GM19035 (cell line): Measurements from ENCODE around the gene KNSTRN.

ENCODE experiments used
- ATAC-seq: cut with Tn5 transposase; IDR thresholded peaks from one replicate; pipeline ENCODE4 v1.9.1; 2021; ENCODE audit not compliant: unreplicated experiment

The KNSTRN gene

DNA sequence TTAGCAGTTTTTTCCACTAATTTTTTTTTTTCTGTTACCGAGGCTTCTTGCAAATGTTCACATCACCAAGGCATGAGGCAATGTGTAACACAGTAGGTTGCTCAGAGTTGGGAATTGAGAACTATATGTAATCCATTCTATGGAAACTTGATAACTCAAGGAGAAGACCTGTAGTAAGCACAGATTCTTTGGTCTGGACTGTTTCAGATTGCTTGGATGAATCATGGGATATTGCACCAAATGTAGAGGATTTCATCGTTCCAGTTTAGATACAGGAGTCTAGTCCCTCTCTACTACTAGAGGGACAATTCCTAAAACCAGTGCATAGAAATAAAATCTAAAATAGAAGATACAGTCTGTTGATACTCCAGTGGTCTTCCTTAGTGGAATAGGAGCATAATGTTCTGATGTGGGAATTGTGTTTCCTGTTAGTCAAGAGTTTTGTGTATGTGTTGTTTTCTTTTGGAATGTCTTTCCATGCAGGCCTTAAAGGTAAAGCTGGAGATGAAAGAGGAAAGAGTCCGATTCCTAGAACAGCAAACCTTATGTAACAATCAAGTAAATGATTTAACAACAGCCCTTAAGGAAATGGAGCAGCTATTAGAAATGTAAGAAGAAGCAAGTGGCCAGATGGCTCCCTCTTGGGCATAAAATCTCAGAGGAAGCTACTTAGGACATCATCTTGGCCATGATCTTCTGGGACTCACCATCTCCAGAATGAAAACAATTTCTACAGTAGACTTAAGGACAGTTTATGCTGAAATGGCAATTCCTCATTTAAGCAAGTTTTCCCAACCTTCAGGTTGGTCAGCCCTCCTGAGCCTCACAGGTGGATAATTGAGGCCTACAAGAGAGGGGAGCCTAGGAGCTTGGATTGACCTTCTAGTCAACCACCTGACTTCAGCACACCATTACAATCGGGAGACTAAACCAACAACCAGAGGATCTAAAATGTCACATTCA, 10.7 kb downstream of the KNSTRN start:
- ATAC-seq, result no peak

DNA sequence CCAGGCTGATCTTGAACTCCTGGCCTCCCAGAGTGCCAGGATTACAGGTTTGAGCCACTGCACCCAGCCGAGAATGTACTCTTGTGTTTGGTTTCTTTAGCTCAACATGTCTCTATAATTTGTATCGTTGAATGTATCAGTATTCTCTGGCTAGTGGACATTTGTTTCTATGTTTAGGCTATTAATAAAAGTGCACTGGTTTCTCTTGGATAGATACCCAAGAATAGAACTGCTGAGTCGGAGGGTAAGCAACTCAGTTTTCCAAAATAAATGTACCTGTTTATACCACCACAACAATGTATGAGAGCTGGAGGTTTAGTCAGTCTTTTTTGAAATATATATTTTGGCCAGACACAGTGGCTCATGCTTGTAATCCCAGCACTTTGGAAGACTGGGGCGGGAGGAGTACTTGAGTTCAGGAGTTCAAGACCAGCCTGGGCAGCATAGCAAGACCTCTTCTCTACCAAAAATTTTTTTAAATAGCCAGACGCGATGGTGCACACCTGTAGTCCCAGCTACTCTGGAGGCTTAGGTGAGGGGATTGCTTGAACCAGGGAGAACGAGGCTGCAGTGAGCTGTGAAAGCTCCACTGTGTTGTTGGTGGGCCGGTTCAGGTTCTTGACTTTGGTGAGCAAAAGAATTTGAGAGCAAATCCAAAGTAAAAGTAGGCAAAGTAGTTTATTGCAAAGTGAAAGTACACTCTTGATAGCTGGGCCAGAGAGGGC, 15.3 kb downstream of the KNSTRN start:
- ATAC-seq, result no peak

DNA sequence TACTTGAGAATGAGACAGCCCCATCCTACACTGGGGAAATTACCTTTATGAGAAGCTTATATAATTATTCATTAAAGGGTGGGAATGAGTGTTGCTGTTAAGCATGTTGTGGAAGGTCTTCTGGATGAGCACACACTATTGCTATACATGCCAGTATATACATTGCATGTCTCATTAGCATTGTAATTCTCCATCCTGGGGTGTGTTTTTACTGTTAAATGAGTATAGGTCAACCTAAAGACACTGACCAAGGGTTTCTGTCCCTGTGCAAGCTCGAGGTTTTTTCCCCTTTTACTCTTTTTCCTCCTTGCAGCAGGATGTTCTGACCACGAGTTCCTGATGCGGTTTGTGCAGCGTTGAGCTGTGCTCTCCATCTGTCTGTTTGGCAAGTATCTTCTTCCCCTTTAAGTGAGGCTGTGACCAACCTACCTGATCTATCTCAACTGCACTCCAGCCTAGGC, 15.9 kb downstream of the KNSTRN start:
- ATAC-seq, result peak; percentile 73

DNA sequence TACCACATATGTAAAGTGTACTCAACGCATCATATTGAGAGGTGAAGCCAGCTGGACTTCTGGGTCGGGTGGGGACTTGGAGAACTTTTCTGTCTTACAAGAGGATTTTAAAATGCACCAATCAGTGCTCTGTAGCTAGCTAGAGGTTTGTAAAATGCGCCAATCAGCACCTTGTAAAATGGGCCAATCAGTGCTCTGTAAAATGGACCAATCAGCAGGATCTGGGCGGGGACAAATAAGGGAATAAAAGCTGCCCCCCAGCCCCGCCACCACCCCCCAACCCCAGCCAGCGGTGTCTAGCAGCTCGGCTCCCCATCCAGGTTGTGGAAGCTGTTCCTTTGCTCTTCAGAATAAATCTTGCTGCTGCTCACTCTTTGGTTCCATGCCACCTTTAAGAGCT, 16.8 kb downstream of the KNSTRN start:
- no peak for ATAC-seq

DNA sequence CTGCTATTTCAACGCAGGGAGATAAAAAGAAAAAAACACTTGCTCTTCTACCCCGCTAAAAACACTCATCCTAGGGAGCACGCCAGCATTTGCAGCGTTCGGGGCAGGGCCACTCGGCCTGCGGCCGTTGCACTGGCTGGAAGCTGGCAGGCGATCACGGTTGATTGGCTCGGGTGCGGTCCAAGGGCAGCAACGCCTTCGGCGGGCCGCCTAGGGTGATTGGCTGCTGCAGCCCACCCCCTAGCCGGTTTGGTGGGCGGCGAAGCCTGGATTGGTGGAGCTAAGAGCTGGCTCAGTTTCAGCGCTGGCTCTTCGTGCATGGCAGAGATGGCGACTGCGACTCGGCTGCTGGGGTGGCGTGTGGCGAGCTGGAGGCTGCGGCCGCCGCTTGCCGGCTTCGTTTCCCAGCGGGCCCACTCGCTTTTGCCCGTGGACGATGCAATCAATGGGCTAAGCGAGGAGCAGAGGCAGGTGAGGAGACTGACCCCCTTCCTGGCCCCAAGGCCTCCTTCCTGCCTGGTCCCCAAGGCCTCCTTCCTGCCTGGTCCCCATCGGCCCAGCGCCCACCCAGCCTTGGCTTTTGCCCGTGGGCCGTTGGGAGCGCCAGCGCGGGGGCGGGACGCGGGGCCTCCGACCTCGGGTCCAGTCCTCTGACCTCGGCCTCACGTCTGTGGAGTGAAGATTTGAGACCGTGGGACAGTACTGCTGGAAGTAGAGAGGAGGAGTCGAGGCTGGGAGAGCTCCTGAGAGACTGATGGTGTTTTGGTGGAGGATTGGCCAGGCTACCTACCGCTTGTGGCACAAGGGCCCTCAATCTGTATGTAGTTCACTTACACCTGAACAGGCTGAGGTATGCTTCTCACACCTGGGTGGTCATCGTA, 23.2 kb downstream of the KNSTRN start, which contains the start of gene IVD:
IVD (plus strand) TSS at position 295 of the 881 bp plus-strand sequence; CDS start at position 328, 33 bp downstream.
- peak; percentile 82 for ATAC-seq

DNA sequence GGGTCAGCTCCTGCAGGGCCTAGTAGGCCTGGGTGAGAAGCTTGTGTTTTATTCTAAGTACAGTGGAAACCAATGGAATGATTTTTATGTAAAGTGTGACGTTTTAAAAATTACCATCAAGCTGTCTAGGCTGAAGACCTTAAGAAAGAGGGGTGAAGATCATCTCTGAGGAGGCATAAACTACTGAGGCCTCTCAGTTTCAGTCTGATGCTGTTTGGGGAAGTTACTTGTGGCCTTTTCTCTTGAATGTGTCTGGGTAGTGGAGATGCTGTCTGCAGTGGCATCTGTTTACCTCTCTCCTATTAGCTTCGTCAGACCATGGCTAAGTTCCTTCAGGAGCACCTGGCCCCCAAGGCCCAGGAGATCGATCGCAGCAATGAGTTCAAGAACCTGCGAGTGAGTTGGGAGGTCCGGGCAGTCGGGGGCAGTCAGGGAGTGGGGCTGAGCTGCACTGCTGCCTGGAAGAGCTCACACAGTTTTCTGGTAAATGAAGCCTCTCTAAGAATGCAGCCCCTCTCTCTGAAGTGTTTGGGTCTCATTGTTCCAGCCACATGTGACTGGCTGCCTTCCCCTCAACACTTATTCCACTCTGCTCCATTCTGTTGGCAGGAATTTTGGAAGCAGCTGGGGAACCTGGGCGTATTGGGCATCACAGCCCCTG, 24.9 kb downstream of the KNSTRN start:
- peak; percentile 52 for ATAC-seq

DNA sequence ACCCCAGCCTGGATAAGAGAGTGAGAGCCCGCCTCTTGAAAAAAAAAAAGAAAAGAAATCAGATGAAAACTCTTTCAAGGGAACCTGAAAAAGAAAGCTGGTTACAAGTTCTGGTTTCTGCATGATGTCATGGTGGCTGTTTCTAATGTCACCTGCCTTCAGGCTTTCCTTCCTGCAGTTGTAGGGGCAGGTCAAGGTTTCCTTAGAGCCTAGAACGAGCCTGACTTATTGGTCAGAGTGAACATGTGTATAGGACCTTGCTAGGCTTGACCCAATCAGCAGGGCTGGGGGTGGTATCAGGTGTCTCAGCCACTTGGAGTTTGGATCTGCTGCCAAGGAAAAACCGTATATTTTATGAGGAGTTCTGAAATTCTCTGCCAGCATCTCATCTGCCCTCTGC, 26.8 kb downstream of the KNSTRN start:
- no peak for ATAC-seq

DNA sequence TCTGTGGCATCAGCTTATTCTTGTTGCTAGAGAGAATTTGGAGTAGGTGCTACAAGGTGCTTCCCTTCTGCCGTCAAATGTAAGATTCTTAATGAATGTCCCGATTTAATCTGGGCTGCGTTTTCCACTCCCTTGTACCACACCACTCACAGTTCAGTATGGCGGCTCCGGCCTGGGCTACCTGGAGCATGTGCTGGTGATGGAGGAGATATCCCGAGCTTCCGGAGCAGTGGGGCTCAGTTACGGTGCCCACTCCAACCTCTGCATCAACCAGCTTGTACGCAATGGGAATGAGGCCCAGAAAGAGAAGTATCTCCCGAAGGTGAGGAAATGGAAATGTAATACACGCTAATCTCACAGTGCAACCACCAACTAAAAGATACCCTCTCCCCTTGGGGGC, 28.0 kb downstream of the KNSTRN start:
- ATAC-seq, result no peak

DNA sequence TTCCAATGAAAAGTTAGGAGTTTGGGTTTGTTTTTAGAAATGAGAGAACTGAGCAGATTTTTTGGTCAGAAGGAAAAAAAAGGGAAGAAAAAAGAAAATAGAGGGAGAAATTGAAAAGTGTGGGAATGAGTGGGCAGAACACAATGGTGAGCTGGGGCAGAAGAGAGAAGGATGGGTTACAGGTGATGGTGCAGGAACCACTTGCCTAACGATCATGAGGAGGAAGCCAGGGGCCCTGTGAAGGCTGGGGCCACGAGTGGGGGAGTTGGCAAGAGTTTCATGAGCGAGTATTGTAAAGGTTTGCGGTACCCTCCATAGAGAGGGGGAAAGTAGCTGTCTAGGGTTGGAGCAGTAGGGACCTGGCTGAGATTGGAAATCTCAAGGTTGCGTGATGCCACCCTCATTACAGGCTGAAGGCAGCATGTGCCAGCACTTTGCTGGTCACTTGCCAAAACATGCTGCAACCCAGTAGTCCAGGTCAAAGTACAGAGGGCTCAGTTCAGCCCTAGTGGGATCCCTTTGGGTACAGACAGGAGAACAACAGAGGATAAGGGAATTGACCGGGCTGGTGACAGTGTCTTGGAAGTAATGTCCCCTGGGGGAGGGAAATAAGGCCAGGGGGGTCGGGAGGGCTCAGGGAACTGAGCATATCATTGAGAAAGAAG, 29.7 kb downstream of the KNSTRN start:
- ATAC-seq, result no peak

DNA sequence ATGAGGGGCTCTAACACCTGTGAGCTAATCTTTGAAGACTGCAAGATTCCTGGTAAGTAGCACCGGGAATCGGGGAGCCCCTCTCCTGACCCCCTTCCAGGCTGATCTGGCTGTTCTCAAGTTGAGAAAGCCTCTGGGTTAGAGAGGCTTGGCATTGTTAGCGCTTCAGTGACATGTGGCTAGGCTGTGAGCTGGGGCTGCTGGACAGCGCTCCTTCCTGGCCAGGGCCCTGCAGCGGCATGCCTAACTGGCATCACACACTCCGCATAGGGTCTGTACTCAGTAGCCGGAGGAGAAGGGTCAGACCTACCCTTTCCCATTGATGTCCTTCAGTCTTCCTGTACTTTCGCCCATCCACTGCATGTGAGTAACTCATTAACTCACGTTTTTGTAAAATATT, 30.5 kb downstream of the KNSTRN start:
- no peak for ATAC-seq

DNA sequence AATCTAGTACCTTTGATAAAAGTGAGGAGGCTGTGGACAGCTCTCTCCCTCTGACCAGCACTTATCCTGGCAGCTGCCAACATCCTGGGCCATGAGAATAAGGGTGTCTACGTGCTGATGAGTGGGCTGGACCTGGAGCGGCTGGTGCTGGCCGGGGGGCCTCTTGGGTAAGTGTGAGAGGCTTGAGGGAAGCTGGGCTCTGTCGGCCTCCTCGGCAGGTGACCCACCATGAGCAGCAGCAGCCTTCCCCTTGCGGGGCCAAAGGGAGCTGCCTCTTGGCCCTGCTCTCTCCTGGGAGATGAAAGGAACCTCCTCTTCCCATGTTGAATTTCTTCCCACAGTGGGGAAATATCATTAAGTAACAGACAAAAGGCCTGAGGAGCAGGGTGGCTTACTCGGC, 32.3 kb downstream of the KNSTRN start:
- ATAC-seq, result no peak

DNA sequence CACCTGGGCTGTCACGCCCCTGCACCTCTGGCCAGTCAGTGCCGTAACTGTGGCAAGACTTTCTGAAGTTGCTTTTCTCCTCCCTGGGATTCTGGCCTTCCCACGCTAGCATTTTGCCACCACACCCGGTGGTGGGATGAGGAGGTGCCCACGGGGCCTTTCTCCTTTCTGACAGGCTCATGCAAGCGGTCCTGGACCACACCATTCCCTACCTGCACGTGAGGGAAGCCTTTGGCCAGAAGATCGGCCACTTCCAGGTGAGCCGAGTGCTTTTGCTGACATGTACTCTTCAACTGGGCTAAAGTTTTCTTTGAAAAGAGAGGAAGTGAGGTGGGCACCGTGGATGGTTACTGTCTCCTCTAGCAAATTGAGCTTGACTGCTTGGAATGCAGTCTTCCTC, 32.7 kb downstream of the KNSTRN start:
- no peak for ATAC-seq

DNA sequence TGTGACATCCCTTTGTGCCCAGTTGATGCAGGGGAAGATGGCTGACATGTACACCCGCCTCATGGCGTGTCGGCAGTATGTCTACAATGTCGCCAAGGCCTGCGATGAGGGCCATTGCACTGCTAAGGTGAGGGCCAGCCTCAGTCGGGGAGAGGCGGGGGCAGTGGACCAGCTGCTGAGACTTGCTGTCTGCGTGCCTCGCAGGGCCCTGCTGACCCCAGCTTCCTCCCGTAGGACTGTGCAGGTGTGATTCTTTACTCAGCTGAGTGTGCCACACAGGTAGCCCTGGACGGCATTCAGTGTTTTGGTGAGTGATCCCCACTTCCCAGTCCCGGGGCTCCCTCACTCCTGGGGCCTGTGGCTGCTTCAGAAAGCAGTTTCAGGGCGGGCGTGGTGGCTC, 33.5 kb downstream of the KNSTRN start:
- ATAC-seq, result no peak

DNA sequence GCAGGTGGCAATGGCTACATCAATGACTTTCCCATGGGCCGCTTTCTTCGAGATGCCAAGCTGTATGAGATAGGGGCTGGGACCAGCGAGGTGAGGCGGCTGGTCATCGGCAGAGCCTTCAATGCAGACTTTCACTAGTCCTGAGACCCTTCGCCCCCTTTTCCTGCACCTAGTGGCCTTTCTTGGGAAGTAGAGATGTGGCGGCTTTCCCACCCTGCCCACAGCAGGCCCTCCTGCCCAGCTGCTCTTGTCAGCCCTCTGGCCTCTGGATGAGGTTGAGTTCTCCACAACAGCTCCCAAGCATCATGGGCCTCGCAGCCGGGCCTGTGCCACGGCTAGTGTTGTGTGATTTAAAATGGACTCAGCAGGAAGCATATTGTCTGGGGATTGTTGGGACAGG, 35.6 kb downstream of the KNSTRN start:
- ATAC-seq, result no peak

DNA sequence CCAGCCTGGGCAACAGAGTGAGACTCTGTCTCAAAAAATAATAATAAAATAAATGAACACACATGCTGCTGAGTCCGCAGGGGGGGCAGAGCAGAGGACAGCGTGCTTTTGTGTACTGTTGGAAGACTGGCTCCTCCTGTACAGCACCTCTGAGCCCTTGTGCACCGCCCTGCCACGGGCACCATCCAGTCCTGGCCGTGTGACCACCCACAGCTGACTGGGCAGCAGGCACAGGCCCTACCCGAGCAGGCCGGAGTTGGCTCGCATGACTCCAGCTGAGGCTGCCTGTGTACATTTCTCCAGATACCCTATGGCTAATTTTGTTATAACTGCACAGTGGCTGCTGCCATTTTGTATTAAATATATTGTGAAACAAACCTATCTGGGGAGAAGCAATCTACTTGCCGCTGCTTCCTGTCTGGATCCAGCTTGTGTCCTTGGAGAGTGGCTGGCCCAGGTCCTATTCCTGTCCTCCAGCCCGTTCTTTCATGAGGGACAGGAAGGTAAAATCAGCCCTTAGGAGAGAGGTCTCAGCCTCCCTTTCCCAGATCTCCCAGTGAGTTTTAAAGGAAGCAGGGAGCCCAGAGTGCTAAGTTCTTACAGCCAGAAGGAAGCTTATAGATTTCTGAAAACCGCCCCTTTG, 37.7 kb downstream of the KNSTRN start:
- ATAC-seq, result no peak

DNA sequence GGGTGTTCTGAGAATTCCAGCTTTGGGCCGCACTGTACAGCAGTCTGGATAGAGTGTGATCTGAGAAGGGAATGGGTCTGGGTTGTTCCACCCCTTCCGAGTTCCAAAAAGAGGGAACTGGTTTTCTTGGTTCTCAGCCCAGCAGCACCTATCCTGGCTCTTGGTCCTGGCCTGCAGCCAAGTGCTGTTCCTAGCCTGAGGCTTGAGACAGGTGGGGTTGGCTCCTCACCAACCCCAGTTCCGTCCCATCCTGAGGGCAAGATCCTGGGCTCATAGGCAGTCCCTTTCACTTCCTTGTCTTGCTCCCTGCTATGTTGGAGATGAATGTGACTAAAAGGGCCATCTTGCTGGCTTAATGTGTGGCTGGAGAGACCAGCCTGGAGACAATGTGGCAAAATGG, 38.3 kb downstream of the KNSTRN start:
- no peak for ATAC-seq

DNA sequence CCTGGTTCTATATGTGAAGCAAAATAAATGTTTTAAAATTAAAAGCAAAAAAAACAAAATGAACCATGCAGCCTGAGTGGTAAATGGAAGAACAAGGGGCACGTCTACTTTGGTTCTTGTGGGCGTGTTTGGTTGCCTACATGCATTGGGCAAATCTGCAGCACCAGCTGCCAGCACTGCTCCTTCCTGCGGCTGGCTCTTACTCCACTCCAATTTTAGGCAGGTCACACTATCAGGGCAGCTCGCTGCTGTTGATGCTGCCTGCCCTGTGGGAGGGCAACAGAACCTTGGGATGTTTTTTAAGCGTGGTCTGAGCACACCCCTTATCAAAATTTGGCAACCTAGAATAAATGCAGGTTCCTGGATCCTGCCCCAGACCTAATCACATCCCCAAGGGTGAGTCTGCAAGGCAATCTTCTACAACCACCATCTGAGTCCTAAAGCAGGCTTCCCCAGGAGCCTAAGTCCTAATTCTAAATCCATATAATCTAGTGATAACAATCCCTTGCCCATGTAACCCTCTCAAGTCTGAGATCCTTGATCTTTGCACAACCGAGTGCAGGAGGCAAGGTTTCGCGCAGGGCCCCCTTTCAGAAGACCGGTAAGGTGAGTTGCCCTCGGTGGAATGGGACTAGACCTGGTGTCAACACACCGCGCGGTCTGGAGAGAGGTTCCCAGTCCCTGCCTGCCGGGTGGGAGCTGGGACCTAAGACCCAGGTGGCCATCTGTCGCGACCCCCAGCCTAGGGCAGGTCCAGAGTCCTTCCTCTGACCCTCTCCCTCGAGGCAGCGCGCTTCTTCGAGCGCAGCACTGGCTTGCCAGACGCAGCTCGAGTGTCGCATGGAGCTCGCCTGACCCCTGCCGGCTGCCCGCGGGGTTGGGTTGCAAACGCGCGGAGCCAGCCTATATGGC, 39.0 kb downstream of the KNSTRN start:
- ATAC-seq, result peak; percentile 70

DNA sequence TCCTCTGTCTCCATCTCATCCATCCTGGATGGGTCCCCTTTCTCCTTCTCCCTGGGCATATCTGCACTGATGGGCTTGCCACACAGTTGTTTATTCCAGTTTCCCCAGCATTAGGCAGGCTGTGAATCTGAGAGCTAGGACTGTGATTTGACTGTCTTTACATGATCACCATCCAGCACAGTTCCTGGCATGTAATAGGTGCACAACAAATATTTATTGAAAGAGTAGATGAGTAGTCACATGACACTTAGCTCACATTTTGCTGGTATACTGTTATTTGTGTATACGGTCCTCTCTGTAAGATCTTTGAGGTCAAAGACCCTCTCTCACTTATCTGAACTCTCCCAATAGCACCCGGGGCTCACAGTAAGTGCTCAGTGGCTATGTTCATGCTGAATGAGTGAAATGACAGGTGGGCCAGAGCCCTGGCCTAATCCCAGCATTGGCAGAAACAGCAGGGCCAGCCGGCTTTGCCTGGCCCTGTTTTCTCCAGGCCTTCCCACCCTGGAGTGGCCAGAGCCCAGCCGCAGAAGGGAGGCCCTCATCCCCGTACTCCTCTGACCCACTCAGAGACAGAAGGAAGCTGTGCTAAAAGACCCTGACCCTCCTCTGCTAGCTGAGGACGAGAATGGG, 42.1 kb downstream of the KNSTRN start:
- ATAC-seq, result no peak
